Ecto neural progenitor cell (in vitro differentiated cells): ENCODE results near the gene NCKAP1.
"Not testable (repeated sequence)": the region's sequence is repeated elsewhere in the genome, so short reads cannot be mapped to it uniquely, and the experiment has no call there.

Experiments
- DNase-seq: peaks from one replicate; pipeline ENCODE4 v3.0.0-alpha.2; 2018; ENCODE audit warnings: low spot score

NCKAP1 gene

DNA sequence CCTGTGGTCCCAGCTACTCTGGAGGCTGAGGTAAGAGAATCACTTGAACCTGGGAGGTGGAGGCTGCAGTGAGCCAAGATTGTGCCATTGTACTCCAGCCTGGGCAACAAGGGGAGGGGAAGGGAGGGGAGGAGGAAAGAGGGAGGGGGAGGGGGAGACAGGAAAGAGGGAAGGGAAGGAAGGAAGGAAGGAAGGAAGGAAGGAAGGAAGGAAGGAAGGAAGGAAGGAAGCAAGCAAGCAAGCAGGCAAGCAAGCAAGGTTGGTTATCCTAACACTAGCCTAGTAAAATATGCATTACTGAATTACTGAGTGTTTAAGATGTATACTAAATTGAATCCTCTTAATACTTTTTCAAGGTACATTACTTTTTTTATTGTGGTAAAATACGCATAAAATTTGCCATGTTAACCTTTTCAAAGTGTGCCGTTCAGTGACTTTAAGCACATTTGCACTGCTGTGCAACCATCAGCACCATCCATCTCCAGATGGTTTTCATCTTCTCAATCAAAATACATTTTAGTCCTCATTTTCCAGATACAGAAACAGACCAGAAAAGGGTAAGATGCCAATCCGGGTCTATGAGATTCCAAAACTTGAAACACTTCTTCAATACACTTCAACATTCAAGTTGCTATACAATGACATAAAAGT, 28.9 kb downstream of the NCKAP1 start:
- DNase-seq: no peak

DNA sequence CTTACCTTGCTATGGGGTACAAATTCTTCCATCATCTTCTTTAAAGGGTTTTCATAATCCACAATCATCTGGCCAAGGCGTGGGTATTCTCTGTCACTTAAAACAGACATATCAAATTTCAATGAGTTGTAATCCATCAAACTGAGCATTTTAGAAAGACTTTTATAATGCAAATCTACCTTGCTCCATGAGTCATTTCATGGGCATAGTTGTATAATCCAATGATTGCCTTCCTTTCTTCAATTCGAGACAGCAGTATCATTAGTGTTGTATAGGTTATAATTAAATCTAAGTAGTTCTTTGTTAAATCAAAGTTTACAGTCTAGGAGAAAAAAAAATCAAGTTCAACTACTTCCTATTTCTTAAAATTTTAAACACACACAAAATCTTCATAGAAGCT, 36.3 kb downstream of the NCKAP1 start:
- no peak for DNase-seq

DNA sequence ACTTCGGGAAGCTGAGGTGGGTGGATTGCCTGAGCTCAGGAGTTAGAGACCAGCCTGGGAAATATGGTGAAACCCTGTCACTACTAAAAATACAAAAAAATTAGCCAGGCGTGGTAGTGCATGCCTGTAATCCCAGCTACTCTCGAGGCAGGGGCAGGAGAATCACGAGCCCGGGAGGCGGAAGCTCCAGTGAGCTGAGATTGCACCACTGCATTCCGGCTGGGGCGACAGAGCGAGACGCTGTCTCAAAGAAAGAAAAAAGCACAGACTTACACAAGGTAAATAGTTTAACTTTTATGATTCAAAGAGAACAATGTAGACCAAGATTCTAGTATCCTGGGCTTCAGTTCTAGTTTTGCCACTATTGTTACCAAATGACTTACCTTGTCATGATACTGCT, 37.4 kb downstream of the NCKAP1 start:
- DNase-seq: no peak

DNA sequence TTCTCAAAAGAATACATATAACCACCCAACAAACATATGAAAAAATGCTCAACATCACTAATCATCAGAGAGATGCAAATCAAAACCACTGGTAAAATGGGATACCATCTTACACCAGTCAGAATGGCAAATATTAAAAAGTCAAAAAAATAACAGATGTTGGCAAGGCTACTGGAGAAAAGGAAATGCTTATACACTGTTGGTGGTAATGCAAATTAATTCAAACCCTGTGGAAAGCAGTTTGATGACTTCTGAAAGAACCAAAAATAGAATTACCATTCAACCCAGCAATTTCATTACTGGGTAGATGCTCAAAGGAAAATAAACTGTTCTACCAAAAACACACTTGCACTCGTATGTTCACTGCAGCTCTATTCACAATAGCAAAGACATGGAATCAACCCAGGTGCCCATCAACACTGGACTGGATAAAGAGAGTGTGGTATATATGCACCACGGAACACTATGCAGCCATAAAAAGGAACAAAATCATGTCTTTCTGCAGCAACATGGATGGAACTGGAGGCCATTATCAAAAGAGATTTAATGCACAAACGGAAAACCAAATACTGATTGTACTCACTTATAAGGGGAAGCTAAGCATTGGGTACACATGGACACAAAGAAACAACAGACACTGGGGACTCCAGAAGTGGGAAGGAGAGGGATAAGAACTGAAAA, 38.8 kb downstream of the NCKAP1 start:
- DNase-seq: no peak

DNA sequence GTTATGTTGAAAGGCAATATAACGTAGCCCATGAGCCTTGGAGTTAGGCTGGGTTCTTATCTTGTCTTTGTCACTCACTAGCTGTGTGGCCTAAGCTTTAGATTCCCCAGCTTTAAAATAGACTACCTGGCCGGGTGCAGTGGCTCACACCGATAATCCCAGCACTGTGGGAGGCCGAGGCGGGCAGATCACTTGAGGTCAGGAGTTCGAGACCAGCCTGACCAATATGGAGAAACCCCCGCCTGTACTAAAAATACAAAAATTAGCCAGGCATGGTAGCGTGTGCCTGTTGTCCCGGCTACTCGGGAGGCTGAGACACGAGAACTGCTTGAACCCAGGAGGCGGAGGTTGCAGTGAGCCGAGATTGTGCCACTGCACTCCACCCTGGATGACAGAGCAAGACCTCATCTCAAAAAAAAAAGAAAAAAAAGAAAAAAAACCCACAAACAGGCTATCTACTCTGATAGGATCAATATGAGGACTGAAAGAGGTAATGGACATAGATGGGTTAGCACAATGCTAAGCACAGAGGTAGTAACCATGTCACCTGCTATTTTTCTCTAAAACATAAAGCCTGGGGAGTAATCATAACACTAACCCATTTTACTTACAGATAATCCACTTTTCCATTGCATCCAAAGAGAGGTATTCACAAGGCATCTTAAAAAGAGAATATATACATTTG, 43.9 kb downstream of the NCKAP1 start:
- no peak for DNase-seq

DNA sequence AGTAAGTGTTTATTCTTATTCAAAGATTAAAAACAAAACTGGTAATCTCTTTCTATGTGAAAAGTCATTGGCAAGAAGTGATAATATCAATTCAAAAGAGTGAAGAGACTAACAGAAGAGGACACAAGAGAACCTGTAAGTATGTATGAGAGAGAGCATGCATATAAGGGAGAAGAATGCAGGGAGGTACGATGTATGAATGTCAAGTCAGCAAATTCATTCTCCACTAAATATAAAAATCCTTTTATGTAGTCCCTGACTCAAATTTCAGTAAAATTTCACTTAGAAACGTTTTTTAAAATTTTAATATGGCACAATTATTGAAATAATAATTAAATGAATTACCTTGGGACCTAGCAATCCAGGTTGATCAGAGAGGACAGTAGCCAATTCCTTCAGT, 55.3 kb downstream of the NCKAP1 start:
- no peak for DNase-seq

DNA sequence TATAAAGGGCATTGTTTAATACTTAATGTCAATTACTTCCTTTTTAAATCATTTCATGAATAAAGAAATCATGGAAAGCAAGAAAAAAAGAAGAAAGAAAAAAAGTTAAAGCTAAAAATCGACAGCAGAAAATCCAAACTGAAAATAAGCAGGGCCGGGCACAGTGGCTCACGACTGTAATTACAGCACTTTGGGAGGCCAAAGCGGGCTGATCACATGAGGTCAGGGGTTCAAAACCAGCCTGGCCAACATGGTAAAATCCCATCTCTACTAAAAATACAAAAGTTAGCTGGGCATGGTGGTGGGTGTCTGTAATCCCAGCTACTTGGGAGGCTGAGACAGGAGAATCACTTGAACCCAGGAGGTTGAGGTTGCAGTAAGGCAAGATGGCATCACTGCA, 56.8 kb downstream of the NCKAP1 start:
- DNase-seq: not testable (repeated sequence)

DNA sequence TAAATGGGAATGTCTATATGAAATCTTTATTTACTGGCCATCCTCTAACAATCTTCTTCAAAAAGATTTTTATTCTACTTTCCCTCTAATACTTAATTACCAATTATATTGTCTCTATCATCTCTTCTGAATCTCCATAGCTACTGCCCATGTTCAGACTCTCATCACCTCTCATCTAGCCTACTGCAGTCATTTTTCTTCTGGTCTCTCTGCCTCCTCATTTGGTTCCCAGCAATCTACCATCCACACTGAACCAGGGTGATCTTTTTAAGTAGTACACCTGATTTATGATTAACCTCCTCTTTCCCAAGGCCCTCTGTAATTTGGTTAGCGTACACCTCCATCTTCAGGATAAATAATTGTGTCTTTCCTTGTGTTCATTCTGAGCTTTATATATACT, 57.6 kb downstream of the NCKAP1 start:
- no peak for DNase-seq

DNA sequence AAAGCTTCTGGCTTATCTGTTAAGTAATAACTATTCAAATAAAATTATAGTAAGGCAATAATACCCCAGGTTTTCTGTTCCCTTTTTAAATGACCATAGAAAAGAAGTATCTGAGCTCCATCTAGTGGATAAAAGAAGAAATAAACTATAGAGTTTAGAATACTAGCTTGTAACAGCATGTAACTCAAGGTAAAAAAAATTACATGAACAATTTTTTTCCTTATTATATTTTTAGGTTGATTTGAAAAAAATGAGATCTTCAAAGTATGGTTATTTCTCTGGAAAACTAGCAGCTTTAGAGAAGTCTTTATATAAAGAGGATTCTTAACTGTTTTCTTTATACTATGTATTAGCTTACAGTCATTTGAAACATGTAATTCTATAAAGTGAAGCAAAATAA, 58.1 kb downstream of the NCKAP1 start:
- DNase-seq: no peak

DNA sequence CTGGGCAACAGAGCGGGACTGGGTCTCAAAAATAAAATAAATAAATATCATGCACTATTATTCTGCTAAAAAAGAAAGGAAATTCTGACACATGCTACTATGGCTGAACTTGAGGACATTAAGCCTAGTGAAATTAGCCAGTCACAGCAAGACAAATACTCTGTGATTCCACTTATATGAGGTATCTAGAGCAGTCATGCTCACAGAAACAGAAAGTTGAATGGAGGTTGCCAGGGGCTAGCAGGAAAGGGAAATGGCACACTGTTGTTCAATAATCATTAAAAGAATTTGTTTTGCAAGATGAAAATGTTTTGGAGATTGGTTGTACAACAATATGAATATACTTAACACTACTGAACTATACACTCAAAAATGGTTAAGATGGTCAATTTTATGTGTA, 60.8 kb downstream of the NCKAP1 start:
- no peak for DNase-seq

DNA sequence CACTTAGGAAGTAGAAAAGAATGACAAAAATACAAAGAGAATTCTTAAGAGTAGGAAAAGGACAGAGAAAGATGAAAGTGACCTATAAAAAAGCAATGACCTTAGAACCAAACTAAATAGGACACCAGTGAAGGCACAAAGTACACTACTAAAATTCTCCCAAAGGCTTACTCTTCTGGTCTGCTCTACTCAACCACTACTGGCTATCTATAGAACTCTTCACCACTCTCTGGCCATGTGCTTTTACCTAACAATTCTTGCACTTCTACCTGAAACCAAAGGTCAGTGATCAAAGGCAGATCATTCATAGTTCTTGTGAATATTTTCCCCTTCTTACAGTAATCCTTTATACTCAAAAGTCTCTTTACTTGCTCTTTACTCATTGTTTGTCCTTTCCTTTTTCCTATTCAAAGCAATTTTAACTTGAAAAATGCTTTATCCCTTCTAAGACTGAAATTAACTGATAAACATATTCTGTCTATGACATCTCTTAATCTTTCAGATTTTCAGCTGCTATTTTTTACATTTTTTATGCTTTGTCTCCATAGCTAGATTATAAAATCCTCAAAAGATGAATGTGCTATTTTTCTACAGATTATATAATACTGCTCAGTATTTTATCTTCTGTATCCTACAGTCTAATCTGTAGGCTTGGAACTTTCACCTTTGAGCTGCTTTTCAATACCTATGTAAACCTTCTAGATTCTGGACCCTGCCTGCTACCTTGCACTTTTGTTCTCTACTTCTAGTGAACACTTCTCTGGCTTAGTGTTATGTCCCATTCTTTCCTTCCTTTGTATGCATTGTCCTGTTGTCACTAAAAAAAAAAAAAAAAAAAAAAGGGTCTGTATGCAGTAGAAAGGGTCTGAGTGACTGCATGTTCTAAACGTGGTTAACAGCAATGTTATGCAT, 64.6 kb downstream of the NCKAP1 start:
- DNase-seq: no peak

DNA sequence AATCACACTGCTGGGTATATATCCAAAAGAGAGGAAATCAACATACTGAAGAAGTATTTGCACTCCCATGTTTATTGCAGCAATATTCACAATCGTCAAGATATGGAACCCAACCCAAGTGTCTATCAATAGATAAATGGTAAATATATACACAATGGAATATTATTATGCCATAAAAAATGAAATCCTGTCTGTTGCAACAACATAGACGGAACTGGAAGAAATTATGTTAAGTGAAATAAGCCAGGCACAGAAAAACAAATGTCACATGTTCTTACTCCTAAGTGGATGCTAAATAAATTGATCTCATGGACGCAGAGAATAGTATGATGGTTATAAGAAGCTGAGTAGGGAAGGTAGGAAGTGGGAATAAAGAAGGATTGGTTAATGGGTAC, 65.7 kb downstream of the NCKAP1 start:
- no peak for DNase-seq

DNA sequence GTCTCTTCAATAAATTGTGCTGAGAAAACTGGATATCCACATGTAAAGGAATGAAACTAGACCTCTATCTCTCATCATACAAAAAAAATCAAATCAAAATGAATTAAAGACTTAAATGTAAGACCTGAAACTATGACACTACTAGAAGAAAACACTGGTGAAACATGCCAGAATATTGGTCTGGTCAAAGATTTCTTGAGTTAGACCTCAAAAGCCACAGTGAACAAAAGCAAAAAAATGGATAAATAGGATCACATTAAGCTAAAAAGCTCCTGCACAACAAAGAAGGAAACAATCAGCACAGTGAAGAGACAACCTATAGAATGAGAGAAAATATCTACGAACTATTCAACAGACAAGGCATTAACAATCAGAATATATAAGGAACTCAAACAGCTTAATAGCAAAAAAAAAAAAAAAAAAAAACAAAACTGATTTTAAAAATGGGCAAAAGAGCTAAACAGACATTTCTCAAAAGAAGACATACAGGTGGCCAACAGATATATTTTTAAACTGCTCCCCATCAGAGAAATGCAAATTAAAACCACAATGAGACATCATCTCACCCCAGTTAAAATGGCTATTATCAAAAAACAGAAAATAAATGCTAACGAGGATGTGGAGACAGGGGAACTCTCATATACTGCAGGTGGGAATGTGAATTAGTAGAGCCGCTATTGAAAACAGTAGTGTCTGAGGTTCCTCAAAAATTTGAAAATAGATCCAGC, 66.3 kb downstream of the NCKAP1 start:
- no peak for DNase-seq

DNA sequence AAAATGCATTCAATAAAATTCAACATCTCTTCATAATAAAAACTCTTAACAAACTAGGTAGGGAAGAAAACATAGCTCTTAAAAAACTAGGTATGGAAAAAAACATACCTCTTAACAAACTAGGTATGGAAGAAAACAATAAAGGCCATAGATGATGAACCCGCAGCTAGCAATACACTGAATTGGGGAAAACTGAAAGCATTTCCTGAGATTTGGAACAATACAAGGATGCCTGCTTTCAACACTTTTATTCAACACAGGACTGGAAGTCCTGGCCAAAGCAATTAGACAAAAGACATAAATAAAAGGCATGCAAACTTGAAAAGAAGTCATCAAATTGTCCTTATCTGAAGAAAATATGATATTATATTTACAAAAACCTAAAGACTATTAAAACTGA, 67.8 kb downstream of the NCKAP1 start:
- DNase-seq: no peak

DNA sequence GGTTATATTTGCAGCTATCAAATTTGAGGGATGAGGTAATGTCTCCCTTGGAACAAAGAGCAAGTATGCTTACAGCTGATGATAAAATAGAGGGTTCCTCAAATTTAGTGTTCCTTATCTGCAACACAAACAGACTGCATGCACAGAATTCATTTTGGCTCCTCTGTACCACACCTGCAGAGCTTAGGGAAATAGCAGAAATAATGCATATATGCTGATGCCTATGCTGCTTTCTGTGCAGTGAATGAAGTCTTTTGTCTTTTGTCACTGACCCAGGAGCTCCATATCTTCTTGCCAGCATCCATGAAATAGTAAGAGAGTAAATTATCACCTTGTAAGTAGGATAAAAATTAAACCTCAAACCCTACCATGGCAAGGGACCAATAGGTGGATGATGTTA, 69.8 kb downstream of the NCKAP1 start:
- DNase-seq: no peak

DNA sequence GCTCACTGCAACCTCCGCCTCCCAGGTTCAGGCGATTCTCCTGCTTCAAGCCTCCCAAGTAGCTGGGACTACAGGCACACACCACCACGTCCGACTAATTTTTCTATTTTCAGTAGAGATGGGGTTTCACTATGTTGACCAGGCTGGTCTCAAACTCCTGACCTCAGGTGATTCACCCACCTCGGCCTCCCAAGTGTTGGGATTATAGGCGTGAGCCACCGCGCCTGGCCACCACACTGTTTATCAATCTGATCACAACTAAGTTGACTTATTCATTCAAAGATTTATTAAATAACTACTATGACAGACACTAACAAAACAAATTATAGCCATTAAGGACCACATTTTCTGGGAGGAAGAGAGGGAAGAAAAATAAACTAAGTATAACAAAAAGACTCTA, 71.9 kb downstream of the NCKAP1 start:
- DNase-seq: not testable (repeated sequence)

DNA sequence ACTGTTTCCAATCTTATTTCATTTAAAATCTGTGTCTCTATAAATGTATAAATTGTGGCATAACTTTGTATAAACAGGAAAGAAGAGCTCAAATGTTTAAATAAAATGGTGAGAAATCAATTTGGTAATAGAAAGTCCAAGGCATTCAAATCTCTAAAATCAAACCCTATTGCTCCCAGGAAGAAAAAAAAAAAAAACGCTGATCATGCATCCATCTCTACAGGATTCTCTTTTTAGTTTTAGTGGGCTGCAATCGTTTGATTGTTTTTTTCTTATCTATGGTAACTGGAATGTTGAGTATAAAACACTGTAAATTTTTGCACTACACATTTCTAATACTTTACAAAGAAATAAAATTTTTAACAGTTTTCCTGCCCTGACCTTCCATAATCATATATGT, 75.6 kb downstream of the NCKAP1 start:
- no peak for DNase-seq

DNA sequence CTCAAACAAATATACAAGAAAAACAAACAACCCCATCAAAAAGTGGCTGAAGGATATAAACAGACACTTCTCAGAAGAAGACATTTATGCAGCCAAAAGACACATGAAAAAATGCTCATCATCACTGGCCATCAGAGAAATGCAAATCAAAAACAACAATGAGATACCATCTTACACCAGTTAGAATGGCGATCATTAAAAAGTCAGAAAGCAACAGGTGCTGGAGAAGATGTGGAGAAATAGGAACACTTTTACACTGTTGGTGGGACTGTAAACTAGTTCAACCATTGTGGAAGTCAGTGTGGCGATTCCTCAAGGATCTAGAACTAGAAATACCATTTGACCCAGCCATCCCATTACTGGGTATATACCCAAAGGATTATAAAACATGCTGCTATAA, 77.4 kb downstream of the NCKAP1 start:
- DNase-seq: not testable (repeated sequence)

DNA sequence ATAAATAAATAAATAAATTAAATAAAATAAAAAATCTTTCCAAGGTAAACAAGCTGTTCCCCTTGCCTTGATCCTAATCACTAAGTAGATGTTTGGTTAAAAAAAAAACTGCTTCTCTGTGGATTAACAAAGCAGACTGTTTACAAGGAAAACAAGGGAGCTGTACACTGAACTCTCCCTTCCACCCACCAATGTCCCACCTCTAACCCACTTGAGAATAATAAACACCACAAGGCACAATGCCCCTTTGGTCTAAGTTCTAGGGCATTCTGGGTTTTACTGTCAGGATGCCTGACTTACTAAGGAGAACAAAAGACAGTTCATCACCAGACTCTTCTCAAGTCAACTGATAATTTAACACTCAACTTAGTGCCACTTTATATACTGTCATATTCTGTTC, 83.5 kb downstream of the NCKAP1 start:
- no peak for DNase-seq

DNA sequence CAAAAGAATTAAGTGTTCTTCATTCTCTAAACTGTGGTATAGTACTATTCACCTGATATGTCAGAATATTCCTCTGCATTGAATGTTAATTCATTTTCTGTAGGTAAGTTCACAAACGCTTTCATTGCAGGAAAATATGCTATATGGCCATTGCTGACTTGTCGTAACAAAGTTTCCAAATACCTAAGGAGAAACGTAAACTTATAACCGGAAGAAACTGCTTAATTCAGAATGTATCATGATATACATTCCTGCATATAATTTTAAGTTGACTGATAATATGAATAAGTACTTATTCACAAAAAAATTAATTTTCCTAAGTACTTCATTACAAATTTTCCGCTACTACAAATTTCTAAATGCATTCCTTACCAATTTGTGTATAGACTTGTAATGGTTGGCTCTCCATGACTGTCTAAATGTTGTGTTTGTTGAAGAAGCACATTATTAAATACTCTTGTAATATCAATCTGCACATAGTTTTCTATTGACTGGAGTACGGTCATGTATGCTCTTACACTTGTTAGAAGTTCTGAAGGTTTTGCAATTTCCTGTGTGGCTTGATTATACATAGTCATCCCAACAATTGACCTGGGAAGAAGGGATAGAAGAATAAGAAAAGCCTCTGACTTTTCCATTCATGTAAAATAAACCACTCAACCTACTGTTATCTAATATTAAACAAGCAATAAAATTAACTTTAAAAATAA, 85.4 kb downstream of the NCKAP1 start:
- no peak for DNase-seq
